ENCODE data around the gene C2CD2.

C2CD2 gene

DNA sequence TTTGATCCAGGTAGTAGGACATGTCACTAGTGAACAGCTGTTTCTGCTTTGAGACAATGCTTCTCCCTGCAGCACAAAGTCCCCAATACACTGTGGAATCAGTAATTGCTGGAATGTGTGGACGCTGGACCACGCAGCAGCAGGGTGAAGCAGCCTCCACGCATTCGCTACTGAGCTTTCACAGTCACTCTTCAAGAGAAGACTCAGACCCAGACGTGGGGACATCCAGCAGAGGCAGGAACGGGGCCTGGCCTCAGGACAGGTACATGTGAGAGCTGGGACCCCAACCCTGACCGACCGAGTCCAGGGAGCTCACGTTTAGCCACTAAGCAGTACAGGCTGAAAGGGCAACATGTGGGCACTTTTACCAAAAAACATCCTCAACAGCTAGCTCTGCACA, 40.6 kb downstream of the C2CD2 start:
- no peak for DNase-seq (ENCODE audit: low read depth in 2 of 2)

GRCh38 chr21:41908829-41909228, 45.0 kb downstream of the C2CD2 start:
- no peak for DNase-seq (ENCODE audit: low read depth in 2 of 2)

DNA sequence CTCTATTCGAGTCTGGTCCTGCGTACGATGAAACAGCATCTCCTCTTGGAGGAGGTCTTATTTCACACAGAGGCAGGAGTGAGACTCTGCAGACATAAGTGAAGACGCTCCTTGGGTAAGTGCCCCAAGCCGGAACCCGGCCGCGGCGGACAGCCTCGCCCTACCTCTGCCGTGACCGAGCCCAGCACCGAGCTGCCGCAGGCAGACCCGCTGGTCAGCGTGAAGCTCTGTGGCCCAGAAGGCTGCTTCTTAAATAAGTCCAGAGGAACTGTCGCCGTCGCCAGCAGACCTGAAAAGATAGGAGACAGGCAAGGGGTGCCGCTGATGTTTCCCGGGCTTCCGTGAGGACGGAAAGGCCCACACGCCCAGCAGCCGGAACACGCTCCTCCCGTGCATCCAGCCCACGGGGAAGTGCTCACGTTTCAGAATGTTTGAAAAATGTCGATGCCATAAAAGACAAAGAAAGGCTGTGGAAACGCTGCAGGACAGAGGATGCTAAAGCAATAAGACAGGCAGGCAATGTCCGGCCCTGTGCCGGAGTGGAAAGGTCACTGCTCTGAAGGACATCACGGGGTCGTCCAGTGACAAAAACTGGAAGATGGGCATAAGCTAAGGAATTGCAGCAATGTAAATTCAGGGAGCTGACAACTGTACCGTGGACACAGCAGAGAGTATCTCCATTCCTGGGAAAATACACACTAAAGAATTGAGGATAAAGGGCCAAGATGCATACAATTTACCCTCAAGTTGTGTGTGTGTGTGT, 46.1 kb downstream of the C2CD2 start:
- DNase-seq (ENCODE audit: low read depth in 2 of 2) = no peak

GRCh38 chr21:41906770-41907169, 47.0 kb downstream of the C2CD2 start:
- no peak for DNase-seq (ENCODE audit: low read depth in 2 of 2)

- no peak for DNase-seq (ENCODE audit: low read depth in 2 of 2)
Observed at GRCh38 chr21:41903559-41904351, 50.1 kb downstream of the C2CD2 start.

DNA sequence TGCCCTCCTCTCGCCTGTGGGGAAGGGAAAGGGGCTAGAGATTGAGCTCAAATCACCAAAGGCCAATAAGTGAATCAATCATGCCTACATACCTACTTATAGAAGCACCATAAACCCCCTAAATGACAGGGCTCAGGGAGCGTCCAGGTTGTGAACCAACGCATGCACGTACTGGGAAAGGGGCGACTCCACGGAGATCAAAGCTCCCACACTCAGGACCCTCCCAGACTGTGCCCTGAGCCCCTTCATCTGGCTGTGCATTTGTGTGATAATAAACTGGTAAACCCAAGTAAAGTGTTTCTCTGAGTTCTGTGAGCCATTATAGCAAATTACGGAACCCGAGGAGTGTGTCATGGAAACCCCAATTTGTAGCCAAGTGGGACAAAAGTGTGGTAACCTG, 50.9 kb downstream of the C2CD2 start:
- no peak for DNase-seq (ENCODE audit: low read depth in 2 of 2)

DNA sequence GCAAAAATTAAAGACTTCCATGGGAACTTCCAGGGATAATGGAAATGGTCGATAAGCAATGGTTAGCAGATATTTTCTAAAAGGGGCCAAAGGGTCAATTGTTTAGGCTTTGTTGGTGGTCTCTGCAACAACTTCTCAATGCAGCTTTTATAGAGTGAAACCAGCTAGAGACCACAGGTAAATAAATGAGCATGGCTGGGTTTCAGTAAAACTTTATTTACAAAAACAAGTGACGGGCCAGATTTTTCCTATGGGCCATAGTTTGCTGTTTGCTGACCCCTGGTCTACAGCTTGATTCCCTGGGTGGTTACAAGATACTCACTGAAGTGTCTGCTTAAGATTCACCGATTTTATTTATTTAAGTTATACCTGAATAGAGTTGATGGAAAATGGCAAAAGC, 52.0 kb downstream of the C2CD2 start:
- no peak for DNase-seq (ENCODE audit: low read depth in 2 of 2)

DNA sequence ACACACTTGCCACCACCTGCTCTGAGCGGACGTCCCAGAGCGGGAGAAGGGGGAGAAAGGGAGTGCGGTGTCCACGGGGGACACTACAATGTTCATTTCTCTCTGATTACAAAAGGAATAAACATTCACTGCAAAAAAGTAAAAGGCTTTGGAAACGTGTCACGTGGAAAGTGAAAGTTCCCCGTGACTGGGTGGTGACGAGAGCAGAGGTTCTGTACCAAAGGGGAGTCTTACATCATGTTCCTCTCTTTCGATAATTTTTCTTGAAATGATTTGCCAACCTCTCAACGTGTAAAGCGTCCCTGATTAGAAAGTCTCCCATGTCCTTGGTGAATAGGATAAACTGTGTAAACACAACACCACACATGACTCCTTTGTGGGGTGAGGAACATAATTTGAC, 52.7 kb downstream of the C2CD2 start:
- DNase-seq (ENCODE audit: low read depth in 2 of 2) = no peak

- DNase-seq (ENCODE audit: low read depth in 2 of 2) = no peak
Observed at GRCh38 chr21:41900401-41900800, 53.4 kb downstream of the C2CD2 start.

GRCh38 chr21:41899426-41900202, 54.2 kb downstream of the C2CD2 start:
- peak in 1 of 2 donors; percentile 44 for DNase-seq (ENCODE audit: low read depth in 2 of 2)

GRCh38 chr21:41898998-41899397, 54.8 kb downstream of the C2CD2 start:
- no peak for DNase-seq (ENCODE audit: low read depth in 2 of 2)

DNA sequence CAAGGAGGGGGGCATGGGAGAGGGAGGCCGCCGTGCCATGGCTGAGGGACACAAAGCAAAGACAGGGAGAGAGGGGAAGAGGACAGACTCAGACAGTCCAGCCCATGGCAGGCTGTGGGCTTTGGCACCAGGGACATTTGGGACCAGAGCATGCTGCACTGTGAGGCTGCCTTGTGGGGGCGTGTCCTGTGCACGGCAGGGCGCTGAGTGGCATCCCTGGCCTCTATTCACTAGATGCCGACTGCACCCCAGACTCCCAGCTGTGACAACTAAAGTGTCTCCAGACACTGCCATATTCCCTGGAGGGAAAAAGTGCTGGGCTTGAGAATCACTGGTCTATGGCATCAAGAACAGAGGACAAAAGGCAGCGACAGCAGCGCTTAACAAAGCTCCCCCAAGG, 56.1 kb downstream of the C2CD2 start:
- DNase-seq (ENCODE audit: low read depth in 2 of 2) = no peak

DNA sequence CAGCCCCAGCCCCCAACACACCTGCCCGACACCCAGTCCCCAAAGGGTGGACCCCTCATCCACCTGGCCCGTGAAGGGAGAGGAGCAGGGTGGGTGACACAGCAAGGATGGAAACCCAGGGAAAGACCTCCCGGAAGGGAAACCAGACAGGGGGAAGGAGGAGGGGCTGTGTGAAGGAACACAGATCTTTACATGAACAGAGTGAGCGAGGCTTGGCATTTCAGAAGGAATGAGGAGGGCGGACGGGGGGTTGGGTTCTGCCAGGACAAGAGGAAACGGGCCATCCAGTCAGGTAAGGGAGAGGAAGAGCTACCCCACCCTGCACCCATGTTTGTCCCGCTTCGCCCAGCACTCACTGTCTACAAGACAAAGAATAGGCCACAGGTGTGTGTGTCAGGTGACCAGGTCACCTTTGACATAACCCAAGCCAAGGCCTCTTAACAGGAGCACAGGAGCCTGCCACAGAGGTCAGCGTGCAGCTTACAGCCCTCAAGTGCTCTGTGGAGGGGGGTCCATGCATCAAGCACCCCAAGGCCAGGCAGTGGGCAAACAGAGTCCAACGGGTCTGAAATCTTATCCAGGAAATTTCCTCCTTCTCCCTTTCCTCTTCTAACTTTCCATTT, 56.7 kb downstream of the C2CD2 start:
- no peak for DNase-seq (ENCODE audit: low read depth in 2 of 2)

- DNase-seq (ENCODE audit: low read depth in 2 of 2) = peak in 1 of 2 donors; percentile 27
Observed at GRCh38 chr21:41895643-41896493, 58.0 kb downstream of the C2CD2 start.

DNA sequence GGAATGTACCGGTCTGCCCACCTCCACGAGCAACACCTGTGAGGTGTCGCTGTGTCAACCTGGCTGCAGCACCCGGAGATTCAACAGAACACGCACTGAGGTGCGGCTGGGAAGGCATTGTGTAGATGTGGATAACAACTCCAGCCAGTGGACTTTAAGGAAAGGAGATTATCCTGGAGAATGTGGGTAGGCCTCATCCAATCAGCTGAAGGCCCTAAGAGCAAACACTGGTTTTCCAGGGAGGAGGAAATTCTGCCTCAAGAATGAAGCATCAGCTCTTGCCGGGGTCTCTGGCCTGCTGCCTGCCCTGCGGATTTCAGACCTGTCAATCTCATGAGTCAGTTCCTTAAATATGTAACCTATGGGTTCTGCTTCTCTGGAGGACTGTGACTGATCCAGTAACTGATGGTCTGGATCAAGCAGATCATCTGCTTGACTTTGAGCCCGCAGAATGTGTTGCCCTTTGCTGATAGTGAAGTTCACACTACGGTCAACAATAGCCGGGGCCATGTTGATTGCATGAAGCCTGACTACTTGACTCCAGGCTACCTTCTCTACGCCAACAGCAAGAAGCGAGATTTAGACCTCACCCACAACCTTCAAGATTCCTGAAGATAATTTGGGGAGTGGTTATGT, 58.8 kb downstream of the C2CD2 start:
- DNase-seq (ENCODE audit: low read depth in 2 of 2) = no peak

- no peak for DNase-seq (ENCODE audit: low read depth in 2 of 2)
Observed at GRCh38 chr21:41894511-41894910, 59.3 kb downstream of the C2CD2 start.

- no peak for DNase-seq (ENCODE audit: low read depth in 2 of 2)
Observed at GRCh38 chr21:41892726-41893125, 61.1 kb downstream of the C2CD2 start.

DNA sequence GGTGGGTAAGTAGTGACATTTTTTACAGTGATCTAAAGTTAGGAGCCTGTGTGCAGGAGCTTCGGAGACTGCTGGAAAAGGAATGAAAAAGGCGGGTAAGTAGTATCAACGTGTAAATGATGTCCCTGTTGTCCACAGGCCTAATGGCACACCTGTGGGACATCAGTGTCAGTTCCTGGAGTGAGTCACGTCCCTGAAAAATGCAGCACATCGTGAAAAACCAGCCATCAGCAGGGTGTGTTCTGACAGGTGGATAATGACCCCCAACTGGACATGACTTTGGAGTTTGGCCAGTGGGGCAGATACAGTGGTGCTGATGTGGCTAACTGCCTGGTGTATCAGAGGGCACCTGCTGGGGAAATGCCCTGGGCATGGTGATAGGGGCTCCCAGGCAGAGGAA, 62.7 kb downstream of the C2CD2 start:
- DNase-seq (ENCODE audit: low read depth in 2 of 2) = no peak

- DNase-seq (ENCODE audit: low read depth in 2 of 2) = no peak
Observed at GRCh38 chr21:41890355-41890754, 63.5 kb downstream of the C2CD2 start.

DNA sequence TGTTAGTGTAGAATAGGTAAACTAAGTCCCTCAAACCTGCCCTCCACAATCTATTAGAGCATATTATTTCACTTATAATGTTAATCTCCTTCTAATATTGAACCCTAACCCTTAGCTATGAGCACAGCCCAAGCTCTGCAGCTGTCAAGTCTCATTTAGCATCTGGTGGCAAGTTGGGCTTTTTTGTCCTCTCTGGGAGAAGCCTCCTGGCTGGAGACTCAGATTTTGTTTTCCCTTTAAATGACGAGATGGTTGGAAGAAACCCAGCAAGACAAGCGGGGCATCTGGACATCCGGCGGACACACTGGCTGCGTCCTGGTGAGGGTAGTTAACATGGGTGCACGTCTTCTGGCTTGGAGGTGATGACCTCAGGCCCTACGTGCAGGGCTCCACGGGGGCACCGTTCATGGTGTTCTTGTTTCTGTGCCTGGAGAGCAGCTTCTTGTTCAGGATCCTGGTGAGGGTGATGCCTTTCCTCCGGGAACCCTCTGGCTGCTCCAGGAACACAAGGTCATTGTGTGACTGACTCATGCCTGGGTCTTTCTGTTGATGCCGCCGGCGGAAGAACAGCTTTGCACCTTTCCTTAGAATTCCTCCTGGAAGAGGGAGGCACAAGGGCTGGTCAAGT, 65.0 kb downstream of the C2CD2 start:
- DNase-seq (ENCODE audit: low read depth in 2 of 2) = no peak
